ENCODE measurements around the gene LIPC.

Gene LIPC

DNA sequence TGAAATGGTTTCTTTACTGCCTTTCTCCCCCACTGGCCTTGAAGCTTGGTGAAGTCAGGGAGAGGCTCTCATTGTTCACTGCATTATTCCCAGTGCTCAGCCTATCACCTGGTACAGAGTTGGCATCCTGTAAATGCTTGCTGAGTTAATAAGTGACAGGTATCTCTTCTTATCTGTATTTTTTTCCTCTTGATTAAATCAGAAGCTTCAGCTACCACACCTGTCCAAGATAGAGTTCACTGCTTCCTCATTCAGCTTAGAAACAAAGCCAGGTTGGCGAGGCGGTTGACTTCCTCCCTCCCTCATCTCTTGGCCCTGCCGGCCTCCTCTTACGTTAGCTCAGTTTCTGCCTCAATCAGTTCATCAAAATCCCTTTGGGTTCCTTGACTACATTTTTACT, 142.8 kb downstream of the LIPC start:
- no peak overlapping the region for H3K4me3 ChIP-seq (ENCODE audit: low read depth, low read length)
- CTCF ChIA-PET: interaction anchor here (1.2 to 1.6 kb wide), 3 partner anchors 9 to 18 kb away, joined by 3 to 4 read pairs (median 3); no protein-coding TSS in a partner anchor
- no peak for TF ChIP-seq CTCF (IDR thresholded peaks at IDR 0.05; ENCODE audit: insufficient read depth, low read length, missing control alignments)
- POLR2A ChIA-PET: no interaction called here
- no peak for DNase-seq (ENCODE audit: low read depth, low spot score)

GRCh38 chr15:58575045-58575786, 143.4 kb downstream of the LIPC start:
- ChIA-PET CTCF (interaction anchor here (0.6 to 1.6 kb wide), 5 partner anchors 10 to 31 kb away, joined by 3 to 4 read pairs (median 3); no protein-coding TSS in a partner anchor), POLR2A (no interaction called here)
- no peak for TF ChIP-seq CTCF (IDR thresholded peaks at IDR 0.05; ENCODE audit: insufficient read depth, low read length, missing control alignments)

GRCh38 chr15:58576657-58577056, 144.9 kb downstream of the LIPC start:
- ChIA-PET POLR2A (no interaction called here), CTCF (no interaction called here)
- no peak overlapping the region for H3K4me3 ChIP-seq (ENCODE audit: low read depth, low read length)
- TF ChIP-seq CTCF (IDR thresholded peaks at IDR 0.05; ENCODE audit: insufficient read depth, low read length, missing control alignments): no peak
- no peak for DNase-seq (ENCODE audit: low read depth, low spot score)

More at GRCh38 chr15:58575045-58575786, 143.4 kb downstream of the LIPC start:
- DNase-seq (ENCODE audit: low read depth, low spot score): no peak
- no peak overlapping the region for H3K4me3 ChIP-seq (ENCODE audit: low read depth, low read length)

- ChIA-PET POLR2A (no interaction called here), CTCF (no interaction called here)
- no peak for TF ChIP-seq CTCF (IDR thresholded peaks at IDR 0.05; ENCODE audit: insufficient read depth, low read length, missing control alignments)
Observed at GRCh38 chr15:58582160-58582559, 150.4 kb downstream of the LIPC start.

DNA sequence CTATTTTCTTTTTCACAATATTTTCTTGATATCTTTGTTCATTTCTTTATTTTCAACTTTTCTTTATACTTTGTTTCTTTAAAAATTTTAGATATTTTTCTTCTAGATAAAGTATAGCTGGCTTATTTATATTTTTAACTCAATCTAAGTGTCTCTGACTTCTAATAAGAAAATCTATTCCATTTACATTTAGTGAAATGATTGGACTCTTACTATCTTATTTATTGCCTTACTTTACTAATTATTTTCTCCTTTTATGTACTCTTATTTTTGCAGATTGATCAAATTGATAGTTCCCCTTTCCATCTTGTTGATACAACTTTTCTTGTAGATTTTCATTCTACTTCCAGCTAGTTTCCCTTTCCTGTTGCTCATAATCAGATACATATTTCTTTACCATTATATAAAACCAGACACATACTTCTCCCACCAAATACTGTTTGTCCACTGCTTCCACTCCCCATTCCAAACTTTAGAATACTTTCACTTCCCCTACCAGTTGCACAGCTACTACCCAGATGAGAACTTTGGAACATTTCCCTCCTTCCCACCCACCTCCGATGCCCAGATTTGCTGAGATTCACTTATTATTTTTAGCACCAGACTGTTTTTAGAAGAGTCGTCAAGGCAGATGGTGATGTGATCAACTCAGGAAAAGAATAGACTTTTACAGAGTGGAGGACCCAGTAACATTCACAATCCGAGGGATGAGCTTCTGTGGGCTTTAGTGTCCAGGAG, 151.5 kb downstream of the LIPC start:
- POLR2A ChIA-PET: no interaction called here
- CTCF ChIA-PET: no interaction called here

More at GRCh38 chr15:58582160-58582559, 150.4 kb downstream of the LIPC start:
- no peak overlapping the region for H3K4me3 ChIP-seq (ENCODE audit: low read depth, low read length)
- no peak for DNase-seq (ENCODE audit: low read depth, low spot score)

More for the DNA sequence above, 151.5 kb downstream of the LIPC start:
- DNase-seq (ENCODE audit: low read depth, low spot score): no peak
- TF ChIP-seq CTCF (IDR thresholded peaks at IDR 0.05; ENCODE audit: insufficient read depth, low read length, missing control alignments): no peak
- no peak overlapping the region for H3K4me3 ChIP-seq (ENCODE audit: low read depth, low read length)

Data from AG04449 (cell line).